ENCODE results near the gene LHX4.

The LHX4 gene

DNA sequence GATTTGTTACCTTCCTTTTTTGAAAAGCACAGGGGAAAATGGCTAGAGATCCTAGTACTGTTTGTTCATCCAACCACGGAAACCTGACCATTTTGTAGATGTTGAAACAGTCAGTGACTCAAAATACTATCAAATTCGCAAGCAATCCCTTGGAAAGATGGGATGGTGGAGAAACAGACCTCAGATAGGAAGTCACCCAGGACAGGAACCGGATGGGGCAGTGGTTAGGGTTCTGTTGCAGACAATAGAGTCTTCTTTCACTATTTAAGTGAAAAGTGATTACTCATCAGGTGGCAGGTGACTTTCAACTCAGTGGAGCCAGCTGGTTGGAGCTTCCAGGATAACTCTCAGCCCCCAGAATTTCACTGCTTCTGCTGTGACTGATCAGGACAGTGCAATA lies 17.0 kb downstream of the LHX4 start:
- no peak for DNase-seq

GRCh38 chr1:180247580-180247979 lies 17.5 kb downstream of the LHX4 start:
- no peak for DNase-seq

GRCh38 chr1:180248176-180248575 lies 18.1 kb downstream of the LHX4 start:
- DNase-seq = no peak

DNA sequence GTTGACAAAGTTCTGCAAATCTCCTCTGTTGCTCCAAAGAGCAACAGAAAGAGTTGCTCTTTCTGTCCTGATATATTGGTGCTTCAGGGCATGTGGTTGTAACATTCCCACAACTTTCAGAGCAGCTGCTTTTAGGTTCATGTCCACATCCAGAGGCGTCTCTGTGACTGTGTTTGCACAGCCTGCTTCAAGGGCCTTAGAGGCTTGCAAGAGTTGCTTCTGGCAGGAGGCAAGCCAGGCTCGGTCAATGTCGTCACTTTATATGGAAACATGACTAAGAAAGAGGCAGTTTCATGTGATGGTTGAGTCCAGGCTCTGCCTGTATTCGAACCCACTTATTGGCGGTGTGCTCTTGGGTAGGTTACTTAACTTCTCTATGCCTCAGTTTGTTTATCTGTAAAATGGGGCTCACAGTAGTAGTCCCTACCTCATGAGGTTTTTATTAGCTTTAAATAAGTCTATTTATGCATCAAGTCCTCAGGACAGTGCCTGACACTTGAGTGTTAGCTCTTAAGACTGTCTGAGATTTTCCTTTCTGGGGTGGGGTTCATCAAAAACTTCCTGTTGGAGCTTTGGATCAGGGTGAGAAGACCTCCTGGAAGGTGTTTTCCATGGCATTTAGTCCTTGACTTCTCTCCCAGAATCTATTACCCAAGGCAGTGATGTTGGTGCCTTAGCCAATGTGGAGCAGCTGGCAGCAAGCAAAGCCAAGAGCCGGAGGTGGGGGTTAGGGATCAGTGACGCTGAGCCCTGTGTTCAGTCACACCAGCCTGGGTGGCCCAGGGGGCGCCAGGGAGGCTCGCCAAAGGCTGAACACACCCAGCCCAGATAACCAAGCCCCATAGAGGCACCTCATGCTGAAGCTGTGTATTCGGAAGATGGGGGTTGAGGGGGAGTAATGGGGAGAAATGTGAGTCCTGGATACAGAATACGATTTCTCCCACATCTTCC lies 18.9 kb downstream of the LHX4 start:
- DNase-seq = no peak

- no peak for DNase-seq
Measured at GRCh38 chr1:180249725-180250498, 19.8 kb downstream of the LHX4 start.

DNA sequence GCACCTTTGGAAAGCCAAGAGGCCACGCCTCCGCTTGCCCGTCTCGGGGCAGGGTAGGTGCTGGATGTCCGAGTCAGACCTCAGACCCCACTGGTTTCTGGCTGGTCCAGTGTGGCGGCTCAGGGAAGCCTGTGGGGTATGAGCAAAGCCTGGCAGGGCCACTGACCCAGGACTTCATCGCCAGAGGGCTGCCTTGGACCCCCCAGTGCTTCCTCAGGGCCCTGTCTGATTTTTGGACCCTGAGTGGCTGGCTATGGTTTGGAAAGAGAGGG lies 20.4 kb downstream of the LHX4 start:
- no peak for DNase-seq

GRCh38 chr1:180250883-180251509 lies 20.9 kb downstream of the LHX4 start:
- DNase-seq = no peak

GRCh38 chr1:180251526-180252305 lies 21.7 kb downstream of the LHX4 start:
- no peak for DNase-seq

- peak; percentile 19 for DNase-seq
Measured at GRCh38 chr1:180252638-180253536, 22.8 kb downstream of the LHX4 start.

DNA sequence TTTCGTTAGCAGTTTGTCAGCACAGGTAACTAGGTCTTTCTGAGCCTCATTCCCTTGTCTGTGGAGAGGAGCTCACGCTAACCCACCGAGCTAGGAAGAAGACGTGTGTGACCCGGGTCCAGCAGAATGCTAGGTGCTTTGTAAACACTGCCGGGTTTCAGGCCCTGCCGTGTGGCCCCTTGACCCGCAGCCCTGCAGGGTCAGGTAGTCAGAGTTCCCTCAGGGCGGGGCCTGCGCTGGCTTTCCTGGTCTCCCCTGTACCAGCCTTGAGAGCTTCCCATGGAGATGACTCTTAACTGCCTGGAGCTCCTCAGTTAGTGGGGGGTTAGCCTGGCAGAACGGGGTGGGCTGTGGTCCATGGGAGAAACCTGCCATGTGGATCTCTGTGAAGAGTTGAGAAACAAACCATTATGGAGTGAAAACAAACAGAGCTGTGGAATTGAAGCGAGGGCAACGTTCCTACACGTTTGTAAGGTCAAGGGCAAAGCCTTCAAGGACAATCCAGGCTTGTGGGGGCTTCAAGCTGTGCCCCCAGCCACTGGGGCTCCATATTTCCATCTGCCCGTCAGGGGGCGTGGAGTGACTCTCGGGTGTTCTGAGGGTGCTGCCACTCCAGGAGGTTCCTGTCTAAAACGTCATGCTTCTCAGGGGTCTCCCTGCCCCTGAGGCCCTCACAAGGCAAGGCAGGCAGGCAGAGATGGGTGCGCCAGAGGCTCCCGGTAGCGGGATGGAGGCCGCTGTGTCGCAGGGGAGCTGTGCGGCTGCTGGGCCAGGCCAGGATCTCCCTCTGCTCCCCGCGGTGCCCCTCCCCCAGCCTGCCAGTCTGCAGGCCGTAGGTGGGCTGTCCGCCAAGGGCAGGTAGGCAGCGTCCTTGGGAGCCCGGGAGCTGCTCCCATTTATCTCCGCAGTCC lies 23.8 kb downstream of the LHX4 start:
- no peak for DNase-seq

GRCh38 chr1:180254496-180254819 lies 24.4 kb downstream of the LHX4 start:
- no peak for DNase-seq

DNA sequence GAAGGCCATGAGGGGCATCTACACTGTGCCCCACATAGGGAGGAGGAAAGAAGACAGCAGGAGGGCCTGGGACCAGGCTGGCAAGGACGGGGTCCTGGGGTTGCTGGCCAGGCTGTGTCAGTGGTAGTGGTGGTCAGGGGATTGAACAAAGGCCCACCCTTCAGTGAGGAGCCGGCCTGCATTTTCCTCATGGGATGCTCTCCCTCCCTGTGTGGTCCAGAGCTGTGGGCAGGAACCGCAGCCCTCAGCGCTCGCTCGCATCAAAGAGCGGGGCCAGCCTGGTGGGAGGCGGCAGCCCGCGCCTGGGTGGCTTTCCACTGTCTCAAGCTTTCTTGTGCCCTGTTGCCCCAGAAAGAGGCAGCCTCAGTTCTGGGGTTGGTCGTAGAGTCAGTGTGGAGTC lies 24.8 kb downstream of the LHX4 start:
- no peak for DNase-seq

GRCh38 chr1:180255536-180256340 lies 25.7 kb downstream of the LHX4 start:
- no peak for DNase-seq

- no peak for DNase-seq
Measured at GRCh38 chr1:180256341-180257027, 26.4 kb downstream of the LHX4 start.

DNA sequence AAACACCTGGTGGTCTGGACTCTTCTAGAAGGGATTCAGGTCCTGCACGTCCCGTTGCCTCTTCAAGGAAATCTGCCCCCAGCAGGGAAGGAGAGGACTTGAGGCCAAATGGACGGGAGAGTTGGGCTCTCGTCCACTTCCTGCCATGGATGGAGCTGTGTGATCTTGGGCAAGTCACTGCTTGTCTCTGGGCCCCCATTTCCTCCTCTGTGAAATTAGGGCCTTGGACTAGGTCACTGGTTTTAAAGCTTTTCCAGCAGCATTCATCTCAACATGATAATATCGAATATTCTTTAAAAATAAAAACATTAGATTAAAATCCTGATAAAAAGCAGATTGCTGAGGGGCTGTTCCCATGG lies 26.9 kb downstream of the LHX4 start:
- DNase-seq = no peak

GRCh38 chr1:180257486-180257885 lies 27.4 kb downstream of the LHX4 start:
- no peak for DNase-seq

DNA sequence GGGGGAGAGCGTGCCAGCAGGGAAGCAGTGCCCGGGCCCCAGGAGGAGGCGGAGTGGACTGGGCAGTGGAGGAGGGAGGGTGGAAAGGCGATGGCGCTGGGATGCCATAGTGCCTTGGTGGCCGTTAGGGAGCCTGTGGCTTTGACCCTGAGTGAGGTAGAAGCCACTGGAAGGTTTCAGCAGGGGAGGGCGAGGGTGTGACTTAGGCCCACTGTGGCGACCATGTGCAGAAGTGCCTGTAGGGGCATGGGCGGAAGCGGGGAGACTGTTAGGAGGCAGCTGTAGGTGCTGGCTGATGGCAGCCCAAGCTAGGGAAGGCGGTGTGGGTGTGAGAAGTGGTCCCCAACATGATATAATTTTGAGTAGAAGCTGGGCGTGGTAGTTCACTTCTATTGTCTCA lies 28.2 kb downstream of the LHX4 start:
- no peak for DNase-seq

DNA sequence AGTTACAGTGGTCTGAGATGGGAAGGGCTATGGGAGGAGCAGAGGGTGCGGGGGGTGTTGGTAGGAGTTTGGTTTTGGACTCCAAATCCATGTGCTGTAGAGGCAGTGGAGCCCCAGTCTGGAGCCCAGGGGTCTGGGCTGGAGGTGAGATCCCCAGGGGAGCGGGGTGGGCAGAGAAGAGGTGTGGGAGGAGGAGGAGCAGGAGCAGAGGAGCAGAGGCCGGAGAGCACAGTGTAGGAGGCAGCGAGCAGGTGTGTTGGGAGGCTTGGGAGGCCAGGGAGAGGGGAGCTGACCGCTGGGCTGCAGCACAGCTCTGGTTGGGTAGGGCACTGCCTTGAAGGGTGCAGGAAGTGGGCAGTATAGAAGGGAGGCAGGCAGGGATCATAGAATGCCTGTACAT lies 28.9 kb downstream of the LHX4 start:
- no peak for DNase-seq

All from GF-D8 (cell line).